Testis (tissue), 2 donors: ENCODE measurements around the gene LLGL2.

Experiments used
- POLR2A ChIP-seq: fragments of 450-650 bp; IDR thresholded peaks from one replicate; pipeline ENCODE4 v1.6.1; 2017; ENCODE audit warnings: antibody characterized with exemption, mild to moderate bottlenecking, moderate library complexity
- TF ChIP-seq, protein P1 (sequence below), 3 experiments: fragments of 450-650 bp in 2 of 3; fragments of 200-600 bp in 1 of 3; sonication (generic) in 1 of 3; IDR thresholded peaks; one replicate each; pipeline ENCODE4 v1.5.1; 2016 to 2019; ENCODE audit warnings: antibody characterized with exemption in 3 of 3, mild to moderate bottlenecking in 2 of 3, moderate library complexity in 1 of 3

DNA sequence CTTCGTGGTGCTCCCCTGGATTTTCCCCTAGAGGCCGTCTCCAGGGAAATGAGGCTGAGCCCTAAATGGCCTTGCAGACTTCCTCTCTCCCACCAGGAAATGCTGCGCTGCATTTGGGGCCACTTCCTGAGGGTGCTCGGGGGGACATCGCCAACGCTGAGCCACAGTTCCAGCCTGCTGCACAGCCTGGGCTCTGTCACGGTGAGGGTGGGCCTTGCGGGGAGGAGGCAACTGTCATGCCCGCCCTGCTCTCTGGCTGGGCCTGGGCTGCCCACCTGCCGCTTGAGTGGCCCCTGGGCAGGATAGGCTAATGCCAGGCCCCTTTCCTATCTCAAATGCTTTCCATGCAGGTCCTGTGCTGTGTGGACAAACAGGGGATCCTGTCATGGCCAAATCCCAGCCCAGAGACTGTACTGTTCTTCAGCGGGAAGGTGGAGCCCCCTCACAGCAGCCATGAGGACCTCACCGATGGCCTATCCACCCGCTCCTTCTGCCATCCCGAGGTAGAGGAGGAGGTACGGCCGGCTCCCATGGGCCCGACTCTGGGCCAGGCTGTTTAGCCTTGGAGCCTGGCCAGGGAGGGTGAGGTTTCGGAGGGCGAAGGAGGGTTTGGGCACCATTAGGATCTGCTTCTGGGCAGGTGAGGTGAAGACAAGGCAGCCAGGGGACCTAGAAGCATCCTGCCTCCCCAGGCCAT lies 34.4 kb upstream of the LLGL2 start:
- TF ChIP-seq, protein P1, sequence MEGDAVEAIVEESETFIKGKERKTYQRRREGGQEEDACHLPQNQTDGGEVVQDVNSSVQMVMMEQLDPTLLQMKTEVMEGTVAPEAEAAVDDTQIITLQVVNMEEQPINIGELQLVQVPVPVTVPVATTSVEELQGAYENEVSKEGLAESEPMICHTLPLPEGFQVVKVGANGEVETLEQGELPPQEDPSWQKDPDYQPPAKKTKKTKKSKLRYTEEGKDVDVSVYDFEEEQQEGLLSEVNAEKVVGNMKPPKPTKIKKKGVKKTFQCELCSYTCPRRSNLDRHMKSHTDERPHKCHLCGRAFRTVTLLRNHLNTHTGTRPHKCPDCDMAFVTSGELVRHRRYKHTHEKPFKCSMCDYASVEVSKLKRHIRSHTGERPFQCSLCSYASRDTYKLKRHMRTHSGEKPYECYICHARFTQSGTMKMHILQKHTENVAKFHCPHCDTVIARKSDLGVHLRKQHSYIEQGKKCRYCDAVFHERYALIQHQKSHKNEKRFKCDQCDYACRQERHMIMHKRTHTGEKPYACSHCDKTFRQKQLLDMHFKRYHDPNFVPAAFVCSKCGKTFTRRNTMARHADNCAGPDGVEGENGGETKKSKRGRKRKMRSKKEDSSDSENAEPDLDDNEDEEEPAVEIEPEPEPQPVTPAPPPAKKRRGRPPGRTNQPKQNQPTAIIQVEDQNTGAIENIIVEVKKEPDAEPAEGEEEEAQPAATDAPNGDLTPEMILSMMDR (IDR thresholded peaks at IDR 0.05) = no peak
- no peak for TF ChIP-seq POLR2A
